Left lung (tissue), 10 donors: ENCODE measurements around the gene MTHFSD. TPM values are rescaled to one million over a fixed set of nuclear protein-coding genes. Genes with fewer than 3 reads are reported as not detected.

Source experiments
- ATAC-seq: fragments of 200-7000 bp; cut with Tn5 transposase; one replicate; pipeline ENCODE4 v1.9.1; 2020; ENCODE audit warnings: moderate library complexity
- DNase-seq, 4 donors: peaks; one replicate each; pipeline ENCODE4 v3.0.0-alpha.2; 2013 to 2020
- H3K27ac ChIP-seq, 2 donors: fragments of 200-600 bp; sonication (generic) in 1 of 2; one replicate each; pipeline versions ENCODE4 v1.5.0 to v1.8.0; 2020 to 2021
- H3K27me3 ChIP-seq, 2 donors: fragments of 200-600 bp; sonication (generic) in 1 of 2; one replicate each; pipeline versions ENCODE4 v1.5.0 to v1.8.0; 2020 to 2021
- H3K36me3 ChIP-seq, 2 donors: fragments of 200-600 bp; sonication (generic) in 1 of 2; one replicate each; pipeline versions ENCODE4 v1.5.0 to v1.8.0; 2020 to 2021
- H3K4me1 ChIP-seq, 2 donors: fragments of 200-600 bp; one replicate each; pipeline ENCODE4 v1.8.0; 2021
- H3K4me3 ChIP-seq, 2 donors: fragments of 200-600 bp; sonication (generic) in 1 of 2; one replicate each; pipeline versions ENCODE4 v1.5.0 to v1.8.0; 2020 to 2021; ENCODE audit warnings: mild to moderate bottlenecking in 1 of 2
- H3K9me3 ChIP-seq, 2 donors: fragments of 200-600 bp; sonication (generic) in 1 of 2; one replicate each; pipeline versions ENCODE4 v1.5.0 to v1.8.0; 2020 to 2021
- intact Hi-C, 2 donors: fragments of 100-400 bp; cut with DNase I; formaldehyde crosslinking; loops; one replicate each; pipeline versions ENCODE4 v1.11.2 to v1.14.2; 2022
- polyA plus RNA-seq, 6 donors: library from polyadenylated mRNA; unstranded; fragments of 120-200 nt; gene quantifications; one replicate each; pipeline ENCODE4 v1.2.1, GENCODE V29; 2013; ENCODE audit not compliant: insufficient read length in 6 of 6
- total RNA-seq, 2 donors: library from RNA; stranded (reverse); fragmentation: NEBNext Ultra II Directional; extraction: Animal tissue kit (Norgen Biotek cat#: 25700); gene quantifications; one replicate each; pipeline ENCODE4 v1.2.1, GENCODE V29; 2021
- TF ChIP-seq, protein P1 (sequence below), 2 donors: fragments of 200-600 bp; sonication (generic) in 1 of 2; IDR thresholded peaks; one replicate each; pipeline versions ENCODE4 v1.5.0 to v1.8.0; 2021; ENCODE audit warnings: antibody characterized with exemption in 2 of 2
- donor health status: DM: no; HTN: yes; CAD: no.
- donor health status: DM: no; HTN: no; CAD: no.

Gene MTHFSD
- total and polyA plus RNA-seq, 8 donors: 19.7 to 32.5 (median 28.5) TPM

DNA sequence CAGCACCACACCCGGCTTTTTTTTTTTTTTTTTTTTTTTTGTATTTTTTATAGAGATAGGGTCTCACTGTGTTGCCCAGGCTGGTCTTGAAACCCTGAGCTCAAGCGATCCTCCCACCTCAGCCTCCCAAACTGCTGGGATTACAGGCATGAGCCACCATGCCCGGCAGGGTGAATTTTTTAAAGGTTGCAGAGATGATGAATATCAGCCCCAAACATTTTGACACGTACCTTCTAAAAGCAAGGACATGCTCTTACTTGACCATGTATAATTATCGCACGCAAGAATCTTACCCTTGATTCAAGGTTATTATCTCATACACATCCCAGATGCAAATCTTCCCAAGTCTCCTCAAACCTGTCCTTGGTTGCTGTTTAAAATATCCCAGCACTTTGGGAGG lies 7.3 kb upstream of the MTHFSD start:
- H3K9me3 ChIP-seq: no peaks in the 10 kb centered on the region
- no peaks in the 10 kb centered on the region for H3K36me3 ChIP-seq
- intact Hi-C loops: loop anchor here in 1 of 2 donors (5.0 kb wide), 2 partner anchors 500 to 715 kb away; no protein-coding TSS in a partner anchor
- no peak overlapping the region for H3K4me3 ChIP-seq
- no peak for ATAC-seq
- H3K27me3 ChIP-seq: peaks cover 40 to 94% of the 10 kb centered on the region in 2 donors
- no peak for DNase-seq
- TF ChIP-seq, protein P1, sequence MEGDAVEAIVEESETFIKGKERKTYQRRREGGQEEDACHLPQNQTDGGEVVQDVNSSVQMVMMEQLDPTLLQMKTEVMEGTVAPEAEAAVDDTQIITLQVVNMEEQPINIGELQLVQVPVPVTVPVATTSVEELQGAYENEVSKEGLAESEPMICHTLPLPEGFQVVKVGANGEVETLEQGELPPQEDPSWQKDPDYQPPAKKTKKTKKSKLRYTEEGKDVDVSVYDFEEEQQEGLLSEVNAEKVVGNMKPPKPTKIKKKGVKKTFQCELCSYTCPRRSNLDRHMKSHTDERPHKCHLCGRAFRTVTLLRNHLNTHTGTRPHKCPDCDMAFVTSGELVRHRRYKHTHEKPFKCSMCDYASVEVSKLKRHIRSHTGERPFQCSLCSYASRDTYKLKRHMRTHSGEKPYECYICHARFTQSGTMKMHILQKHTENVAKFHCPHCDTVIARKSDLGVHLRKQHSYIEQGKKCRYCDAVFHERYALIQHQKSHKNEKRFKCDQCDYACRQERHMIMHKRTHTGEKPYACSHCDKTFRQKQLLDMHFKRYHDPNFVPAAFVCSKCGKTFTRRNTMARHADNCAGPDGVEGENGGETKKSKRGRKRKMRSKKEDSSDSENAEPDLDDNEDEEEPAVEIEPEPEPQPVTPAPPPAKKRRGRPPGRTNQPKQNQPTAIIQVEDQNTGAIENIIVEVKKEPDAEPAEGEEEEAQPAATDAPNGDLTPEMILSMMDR (IDR thresholded peaks at IDR 0.05): no peak
- no peak overlapping the region for H3K27ac ChIP-seq
- peaks cover 0 to 30% of the 10 kb centered on the region in 2 donors for H3K4me1 ChIP-seq

- Histone ChIP-seq H3K36me3 (no peaks in the 10 kb centered on the region), H3K27me3 (peaks cover 15 to 84% of the 10 kb centered on the region in 2 donors), H3K9me3 (no peaks in the 10 kb centered on the region), H3K27ac (no peak overlapping the region), H3K4me3 (no peak overlapping the region), H3K4me1 (peaks cover 7 to 19% of the 10 kb centered on the region in 2 donors)
- DNase-seq: peak in 1 of 4 donors; percentile 54
- TF ChIP-seq, protein P1 (IDR thresholded peaks at IDR 0.05): no peak
- ATAC-seq: no peak
- intact Hi-C loops: loop anchor here in 1 of 2 donors (5.0 kb wide), 2 partner anchors 502 to 717 kb away; no protein-coding TSS in a partner anchor
Observed at GRCh38 chr16:86559802-86560305, 4.8 kb upstream of the MTHFSD start.

GRCh38 chr16:86558355-86559193 lies 3.5 kb upstream of the MTHFSD start:
- intact Hi-C loops: no loop called here
- ATAC-seq: no peak
- peaks cover 6 to 71% of the 10 kb centered on the region in 2 donors for H3K27me3 ChIP-seq

DNA sequence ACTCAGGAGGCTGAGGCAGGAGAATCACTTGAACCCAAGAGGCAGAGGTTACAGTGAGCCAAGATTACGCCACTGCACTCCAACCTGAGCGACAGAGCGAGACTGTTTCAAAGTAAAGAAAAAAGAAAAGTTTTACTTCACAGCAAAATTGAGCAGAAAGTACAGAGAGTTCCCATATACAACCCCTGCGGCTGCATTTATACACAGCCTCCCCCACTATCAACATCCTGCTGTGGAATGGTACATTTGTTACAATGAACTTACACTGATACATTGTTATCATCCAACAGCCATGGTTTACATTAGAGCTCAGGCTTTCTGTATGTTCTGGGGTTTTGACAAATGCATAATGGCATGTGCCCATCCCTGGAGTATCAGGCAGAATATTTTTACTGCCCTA lies 2.6 kb upstream of the MTHFSD start:
- DNase-seq: no peak

More at GRCh38 chr16:86558355-86559193, 3.5 kb upstream of the MTHFSD start:
- peak in 1 of 4 donors; percentile 57 for DNase-seq
- TF ChIP-seq, protein P1 (IDR thresholded peaks at IDR 0.05): no peak
- H3K4me3 ChIP-seq: no peak overlapping the region
- no peaks in the 10 kb centered on the region for H3K9me3 ChIP-seq
- peaks cover 12 to 19% of the 10 kb centered on the region in 2 donors for H3K4me1 ChIP-seq
- no peak overlapping the region for H3K27ac ChIP-seq
- no peaks in the 10 kb centered on the region for H3K36me3 ChIP-seq

More for the DNA sequence above, 2.6 kb upstream of the MTHFSD start:
- Histone ChIP-seq H3K9me3 (no peaks in the 10 kb centered on the region), H3K36me3 (peaks cover 0 to 5% of the 10 kb centered on the region in 2 donors), H3K27me3 (peaks cover 0 to 62% of the 10 kb centered on the region in 2 donors), H3K27ac (no peak overlapping the region), H3K4me3 (no peak overlapping the region), H3K4me1 (peaks cover 12 to 17% of the 10 kb centered on the region in 2 donors)
- intact Hi-C loops: no loop called here
- no peak for ATAC-seq
- TF ChIP-seq, protein P1 (IDR thresholded peaks at IDR 0.05): no peak
